H1 (cell line): ENCODE results near the gene EVA1C. TPM values are rescaled to one million over a fixed set of nuclear protein-coding genes. Genes with fewer than 3 reads are reported as not detected.
A peak's percentile ranks its signal among the peaks of the same experiment; 100 is the strongest.

Experiments
- CTCF ChIA-PET: fragments of 300-600 bp; sonication (Branson Sonifier 250); formaldehyde crosslinking; loops from one replicate; lab custom pipeline; 2021; ENCODE audit not compliant: partially characterized antibody; lab: Charles Lee
- POLR2A ChIA-PET: fragments of 300-600 bp; sonication (Branson Sonifier 250); formaldehyde crosslinking; loops from one replicate; lab custom pipeline; 2021; ENCODE audit warnings: inconsistent platforms; ENCODE audit not compliant: partially characterized antibody; lab: Charles Lee
- DNase-seq, 2 experiments: peaks; one replicate each; pipeline versions ENCODE4 v3.0.0 to v3.0.0-alpha.2; 2010 to 2022; ENCODE audit warnings: low spot score in 2 of 2, low read depth in 1 of 2, mixed read lengths in 1 of 2
- FAIRE-seq: peaks from 2 replicates; lab custom pipeline; 2011; peaks lifted over from hg19 to GRCh38; lab: Jason Lieb, UNC
- H2AFZ ChIP-seq: 2 replicates; pipeline ENCODE4 v1.8.1; 2012; ENCODE audit warnings: low read length, inconsistent platforms
- H2AK5ac ChIP-seq: 2 replicates; pipeline ENCODE4 v1.6.1; 2013; ENCODE audit warnings: low read depth, low read length
- H2BK120ac ChIP-seq: replicated peaks from 2 replicates; pipeline ENCODE3; 2013; ENCODE audit warnings: low read depth, low read length, inconsistent platforms
- H2BK12ac ChIP-seq: 2 replicates; pipeline ENCODE4 v1.6.1; 2013; ENCODE audit warnings: low read depth, low read length
- H2BK15ac ChIP-seq: 2 replicates; pipeline ENCODE4 v1.6.1; 2013; ENCODE audit warnings: low read length
- H2BK20ac ChIP-seq: 2 replicates; pipeline ENCODE4 v1.6.1; 2013; ENCODE audit warnings: low read length
- H2BK5ac ChIP-seq: 2 replicates; pipeline ENCODE4 v1.6.1; 2013; ENCODE audit warnings: low read depth, low read length
- H3K14ac ChIP-seq: 2 replicates; pipeline ENCODE4 v1.6.1; 2013; ENCODE audit warnings: inconsistent platforms; ENCODE audit not compliant: insufficient read length
- H3K18ac ChIP-seq: 2 replicates; pipeline ENCODE4 v1.6.1; 2013; ENCODE audit warnings: low read length; ENCODE audit errors: extremely low read depth
- H3K23ac ChIP-seq: 2 replicates; pipeline ENCODE4 v1.6.1; 2013; ENCODE audit warnings: inconsistent platforms; ENCODE audit not compliant: insufficient read length
- H3K23me2 ChIP-seq: 2 replicates; pipeline ENCODE4 v1.6.1; 2013; ENCODE audit warnings: low read depth, low read length
- H3K27ac ChIP-seq: 2 replicates; pipeline ENCODE4 v1.6.1; 2011; ENCODE audit warnings: low read depth, low read length, inconsistent platforms
- H3K27me3 ChIP-seq, 4 experiments: replicated peaks in 1 of 4; 1 replicate in 1 of 4; 2 replicates in 3 of 4; pipeline versions ENCODE4 v1.6.1 to v1.8.1; 2011 to 2013; ENCODE audit warnings: low read length in 3 of 4, mild to moderate bottlenecking in 3 of 4, inconsistent platforms in 2 of 4, mixed read lengths in 2 of 4, moderate library complexity in 1 of 4; ENCODE audit not compliant: control insufficient read depth in 3 of 4, insufficient read depth in 3 of 4; ENCODE audit errors: extremely low read depth in 1 of 4
- H3K36me3 ChIP-seq, 4 experiments: 2 replicates each; pipeline versions ENCODE4 v1.6.1 to v1.8.1; 2011 to 2013; ENCODE audit warnings: mild to moderate bottlenecking in 4 of 4, low read length in 3 of 4, moderate library complexity in 2 of 4, control low read depth in 1 of 4, inconsistent platforms in 1 of 4; ENCODE audit not compliant: insufficient read depth in 4 of 4, control insufficient read depth in 2 of 4
- H3K4ac ChIP-seq: replicated peaks from 2 replicates; pipeline ENCODE3; 2013; ENCODE audit warnings: low read length, low read depth, mixed read lengths, inconsistent platforms; ENCODE audit not compliant: insufficient read length
- H3K4me1 ChIP-seq, 4 experiments: replicated peaks in 1 of 4; 1 replicate in 1 of 4; 2 replicates in 3 of 4; pipeline versions ENCODE4 v1.6.1 to v1.8.1; 2011 to 2013; ENCODE audit warnings: low read length in 3 of 4, inconsistent platforms in 2 of 4, mixed read lengths in 1 of 4; ENCODE audit not compliant: insufficient read depth in 4 of 4, control insufficient read depth in 3 of 4
- H3K4me2 ChIP-seq, 2 experiments: 2 replicates each; pipeline versions ENCODE4 v1.6.1 to v1.8.1; 2011 to 2013; ENCODE audit warnings: low read depth in 2 of 2, low read length in 2 of 2, control low read depth in 1 of 2, inconsistent platforms in 1 of 2, mild to moderate bottlenecking in 1 of 2; ENCODE audit not compliant: insufficient read depth in 1 of 2
- H3K4me3 ChIP-seq, 4 experiments: fragments of 200-600, 300-600 bp in 1 of 4; sonication (generic), shearing (Covaris generic), sonication (Bioruptor Twin) in 1 of 4; 2 replicates each; pipeline versions ENCODE4 v1.5.1 to v1.8.1; 2011 to 2016; ENCODE audit warnings: low read length in 4 of 4, low read depth in 3 of 4, control low read depth in 2 of 4, inconsistent platforms in 2 of 4, mild to moderate bottlenecking in 2 of 4, mixed read lengths in 1 of 4, moderate library complexity in 1 of 4; ENCODE audit not compliant: insufficient read depth in 2 of 4; ENCODE audit errors: extremely low read depth in 1 of 4
- H3K56ac ChIP-seq: replicated peaks from 2 replicates; pipeline ENCODE3; 2013; ENCODE audit warnings: low read depth, mild to moderate bottlenecking, mixed read lengths, low read length, inconsistent platforms; ENCODE audit not compliant: insufficient read length
- H3K79me1 ChIP-seq: 2 replicates; pipeline ENCODE4 v1.6.1; 2013; ENCODE audit warnings: low read depth, low read length, control low read depth
- H3K79me2 ChIP-seq, 2 experiments: 2 replicates each; pipeline versions ENCODE4 v1.6.1 to v1.8.1; 2012 to 2013; ENCODE audit warnings: low read length in 2 of 2, mild to moderate bottlenecking in 2 of 2, inconsistent platforms in 1 of 2; ENCODE audit not compliant: insufficient read depth in 2 of 2, control insufficient read depth in 1 of 2
- H3K9ac ChIP-seq, 4 experiments: replicated peaks in 1 of 4; 1 replicate in 1 of 4; 2 replicates in 3 of 4; pipeline versions ENCODE4 v1.6.1 to v1.8.1; 2011 to 2013; ENCODE audit warnings: low read depth in 3 of 4, low read length in 3 of 4, control low read depth in 2 of 4, mild to moderate bottlenecking in 2 of 4, moderate library complexity in 2 of 4, inconsistent platforms in 1 of 4; ENCODE audit errors: extremely low read depth in 1 of 4
- H3K9me3 ChIP-seq, 2 experiments: 2 replicates each; pipeline versions ENCODE4 v1.6.1 to v1.8.1; 2012 to 2013; ENCODE audit warnings: mild to moderate bottlenecking in 2 of 2, moderate library complexity in 2 of 2, control low read depth in 1 of 2, inconsistent platforms in 1 of 2, low read depth in 1 of 2, low read length in 1 of 2, mixed read lengths in 1 of 2; ENCODE audit not compliant: insufficient read depth in 2 of 2
- H4K20me1 ChIP-seq, 2 experiments: replicated peaks in 1 of 2; 2 replicates each; pipeline versions ENCODE3 to v1.8.1; 2011 to 2013; ENCODE audit warnings: inconsistent platforms in 2 of 2, low read length in 2 of 2, mild to moderate bottlenecking in 1 of 2; ENCODE audit not compliant: insufficient read depth in 2 of 2, control insufficient read depth in 1 of 2
- H4K5ac ChIP-seq: 2 replicates; pipeline ENCODE4 v1.6.1; 2013; ENCODE audit warnings: low read length, low read depth, mixed read lengths, inconsistent platforms; ENCODE audit not compliant: insufficient read length
- H4K8ac ChIP-seq: 2 replicates; pipeline ENCODE4 v1.8.0; 2013; ENCODE audit warnings: mild to moderate bottlenecking, moderate library complexity, low read length, inconsistent platforms; ENCODE audit not compliant: insufficient read depth; ENCODE audit errors: extremely low read depth
- H4K91ac ChIP-seq: replicated peaks from 2 replicates; pipeline ENCODE3; 2013; ENCODE audit warnings: low read length, mixed read lengths, inconsistent platforms; ENCODE audit not compliant: insufficient read length
- SRF ChIP-seq: IDR thresholded peaks from 2 replicates; pipeline ENCODE4 v1.6.1; 2011; ENCODE audit warnings: mild to moderate bottlenecking, low read depth, low read length, moderate library complexity
- WGBS, 2 experiments: shearing (Covaris generic) in 1 of 2; methylation state at CpG; one replicate each; pipeline versions ENCODE4 v1.1.6 to v1.1.7; 2013 to 2015; ENCODE audit warnings: low lambda C conversion rate in 2 of 2, mixed read lengths in 2 of 2, inconsistent platforms in 1 of 2, low coverage in 1 of 2, missing lambda C conversion rate in 1 of 2; ENCODE audit not compliant: insufficient replicate concordance in 2 of 2, insufficient coverage in 1 of 2, insufficient read length in 1 of 2; ENCODE audit errors: extremely low coverage in 1 of 2, missing lambda C conversion rate in 1 of 2; 5-methylcytosine and 5-hydroxymethylcytosine counted together
- polyA plus RNA-seq, 7 experiments: library from polyadenylated mRNA; depleted of rRNA in 3 of 7; stranded (reverse) in 5 of 7; unstranded in 2 of 7; fragments of >200 nt in 5 of 7; fragments of 200-250 nt in 2 of 7; gene quantifications; 1 replicate in 5 of 7; 2 replicates in 1 of 7; 4 replicates in 1 of 7; pipeline versions ENCODE4 v1.2.1 to v1.2.3, GENCODE V29; 2011 to 2013; ENCODE audit warnings: missing spikeins in 2 of 7, mixed read lengths in 2 of 7
- total RNA-seq: library from RNA; stranded (reverse); fragmentation: NEBNext Ultra II Directional; extraction: Animal tissue kit (Norgen Biotek cat#: 25700); gene quantifications from 2 replicates; pipeline ENCODE4 v1.2.1, GENCODE V29; 2021

EVA1C gene
- total and polyA plus RNA-seq, 2 of the 8 experiments (the other 6 are each of a cell fraction or from before 2014, with no cell fraction given): 2.6 to 3.6 TPM

DNA sequence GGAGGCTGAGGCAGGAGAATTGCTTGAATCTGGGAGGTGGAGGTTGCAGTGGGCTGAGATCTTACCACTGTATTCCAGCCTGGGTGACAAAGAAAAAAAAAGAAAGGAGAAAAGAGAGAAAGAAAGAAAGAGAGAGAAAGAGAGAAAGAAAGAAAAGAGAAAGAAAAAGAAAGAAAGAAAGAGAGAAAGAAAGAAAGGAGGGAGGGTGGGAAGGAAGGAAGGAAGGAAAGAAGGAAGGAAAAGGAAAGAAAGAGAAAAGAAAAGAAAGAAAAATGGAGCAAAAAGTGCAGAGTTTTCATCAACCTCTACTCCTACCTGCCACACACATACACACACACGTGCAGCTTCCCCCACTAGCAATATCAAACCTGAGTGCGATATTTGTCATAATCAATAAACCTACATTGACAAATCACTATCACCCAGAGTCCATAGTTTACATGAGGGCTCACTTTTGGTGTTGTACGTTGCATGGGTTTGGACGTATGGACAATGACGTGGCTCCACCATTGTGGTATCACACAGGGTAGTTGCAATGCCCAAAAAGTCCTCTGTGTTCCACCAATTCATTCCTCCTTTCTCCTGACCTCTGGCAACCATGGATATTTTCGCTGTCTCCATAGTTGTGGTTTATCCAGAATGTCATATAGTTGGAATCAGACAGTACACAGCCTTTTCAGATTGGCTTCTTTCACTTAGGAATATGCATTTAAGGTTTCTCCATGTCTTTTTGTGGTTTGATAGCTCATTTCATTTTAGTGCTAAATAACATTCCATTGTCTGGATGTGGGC, 36.5 kb downstream of the EVA1C start:
- no peak overlapping the region for H3K4me3 ChIP-seq
- 91% methylated on average over 6 of the region's 6 CpGs; no CpG with 5 or more reads in 1 of the 2 experiments for WGBS, 2 experiments
- no peak overlapping the region for H3K4me2 ChIP-seq
- no peak overlapping the region for H4K5ac ChIP-seq
- no peak overlapping the region for H4K91ac ChIP-seq
- H2BK120ac ChIP-seq: no peak overlapping the region
- no peak overlapping the region for H4K8ac ChIP-seq
- POLR2A ChIA-PET: no interaction called here
- no peak for DNase-seq
- H2AFZ ChIP-seq: no peak overlapping the region
- H3K14ac ChIP-seq: no peak overlapping the region
- CTCF ChIA-PET: interaction anchor here (0.6 kb wide), 1 partner anchor 135 kb away, joined by 3 read pairs; no protein-coding TSS in a partner anchor
- peaks cover 0 to 2% of the 10 kb centered on the region in 2 experiments; a peak in 1 of 4 replicates for H3K9me3 ChIP-seq
- H3K4me1 ChIP-seq: no peaks in the 10 kb centered on the region
- H3K79me2 ChIP-seq: no peaks in the 10 kb centered on the region
- H3K4ac ChIP-seq: no peak overlapping the region
- H3K23me2 ChIP-seq: no peaks in the 10 kb centered on the region
- H3K23ac ChIP-seq: no peak overlapping the region
- no peak overlapping the region for H3K9ac ChIP-seq
- 0 out of 2 replicates have a peak overlapping the region, but pooled peaks have one; percentile 9 for H2BK15ac ChIP-seq
- no peak overlapping the region for H2BK12ac ChIP-seq
- H3K56ac ChIP-seq: no peak overlapping the region
- H3K18ac ChIP-seq: no peak overlapping the region
- H3K27me3 ChIP-seq: no peaks in the 10 kb centered on the region
- no peak for TF ChIP-seq SRF
- TF ChIP-seq, all 59 proteins: peak for 0
- H2AK5ac ChIP-seq: no peak overlapping the region
- H3K79me1 ChIP-seq: no peaks in the 10 kb centered on the region
- no peaks in the 10 kb centered on the region for H3K36me3 ChIP-seq
- no peak for FAIRE-seq
- no peak overlapping the region for H3K27ac ChIP-seq
- H2BK5ac ChIP-seq: no peak overlapping the region
- H2BK20ac ChIP-seq: no peak overlapping the region
- H4K20me1 ChIP-seq: no peaks in the 10 kb centered on the region
